ACC112 (cell line): ENCODE data around the gene CDC26.
"Not testable (repeated sequence)": the region's sequence is repeated elsewhere in the genome, so short reads cannot be mapped to it uniquely, and the experiment has no call there.

Source experiments
- H2AFZ ChIP-seq: fragments of 200-600 bp; sonication (generic); one replicate; pipeline ENCODE4 v1.6.0; 2017; ENCODE audit warnings: antibody characterized with exemption, low read length; ENCODE audit not compliant: unreplicated experiment
- H3K27ac ChIP-seq: fragments of 200-600 bp; sonication (generic); 2 replicates; pipeline ENCODE4 v1.5.1; 2014; ENCODE audit warnings: low read depth, mild to moderate bottlenecking, antibody characterized with exemption, low read length, moderate library complexity
- H3K27me3 ChIP-seq: fragments of 200-600 bp; sonication (generic); 2 replicates; pipeline ENCODE4 v1.6.1; 2014; ENCODE audit warnings: mild to moderate bottlenecking, antibody characterized with exemption, low read length, moderate library complexity, mixed read lengths; ENCODE audit not compliant: insufficient read depth
- H3K36me3 ChIP-seq: fragments of 200-600 bp; sonication (generic); 2 replicates; pipeline ENCODE4 v1.6.1; 2016; ENCODE audit warnings: mild to moderate bottlenecking, antibody characterized with exemption, low read length, moderate library complexity, mixed read lengths; ENCODE audit not compliant: insufficient read depth
- H3K4me1 ChIP-seq: fragments of 200-600 bp; sonication (generic); one replicate; pipeline ENCODE4 v1.6.1; 2016; ENCODE audit warnings: low read length, mixed read lengths; ENCODE audit not compliant: insufficient read depth, unreplicated experiment, control insufficient read depth
- H3K4me3 ChIP-seq: fragments of 200-600 bp; sonication (generic); 2 replicates; pipeline ENCODE4 v1.5.1; 2014; ENCODE audit warnings: mild to moderate bottlenecking, low read depth, low read length
- H3K79me2 ChIP-seq: fragments of 200-600 bp; sonication (generic); one replicate; pipeline ENCODE4 v1.6.0; 2016; ENCODE audit warnings: low read length; ENCODE audit not compliant: control insufficient read depth, unreplicated experiment, insufficient read depth

Gene CDC26

DNA sequence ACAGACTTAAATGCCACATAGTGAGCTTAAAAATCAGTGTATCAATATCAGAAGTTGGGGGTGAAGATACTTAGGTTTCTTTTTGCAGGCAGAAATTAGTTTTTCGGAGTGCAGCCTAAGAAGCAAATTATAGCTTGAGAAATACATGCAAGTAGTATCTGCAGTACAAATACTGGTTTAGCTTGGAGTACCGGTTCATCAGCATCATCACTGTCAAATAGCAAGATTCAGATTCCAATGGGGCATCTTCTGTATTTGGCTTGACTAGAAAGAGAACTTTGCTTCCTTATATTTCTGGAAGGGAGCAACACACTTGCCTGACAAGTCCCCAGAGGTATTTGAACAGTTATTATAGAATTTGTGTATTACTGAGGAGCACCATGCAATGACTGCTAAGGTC lies 34.2 kb downstream of the CDC26 start:
- Histone ChIP-seq H3K4me3 (no peak overlapping the region), H3K4me1 (peaks cover 8% of the 10 kb centered on the region), H3K36me3 (no peaks in the 10 kb centered on the region), H3K27ac (no peak overlapping the region), H2AFZ (no peak overlapping the region), H3K79me2 (peaks cover 12% of the 10 kb centered on the region), H3K27me3 (no peaks in the 10 kb centered on the region)

- Histone ChIP-seq H3K36me3 (no peaks in the 10 kb centered on the region), H3K27ac (no peak overlapping the region), H2AFZ (no peak overlapping the region), H3K4me3 (no peak overlapping the region), H3K4me1 (peaks cover 8% of the 10 kb centered on the region), H3K27me3 (no peaks in the 10 kb centered on the region), H3K79me2 (peaks cover 6% of the 10 kb centered on the region)
Observed at GRCh38 chr9:113238859-113239232, 36.5 kb downstream of the CDC26 start.

- peaks cover 13% of the 10 kb centered on the region for H3K4me1 ChIP-seq
- peaks cover 8% of the 10 kb centered on the region for H3K79me2 ChIP-seq
- H3K4me3 ChIP-seq = no peak overlapping the region
- no peak overlapping the region for H2AFZ ChIP-seq
- no peaks in the 10 kb centered on the region for H3K36me3 ChIP-seq
- no peak overlapping the region for H3K27ac ChIP-seq
- H3K27me3 ChIP-seq = no peaks in the 10 kb centered on the region
Observed at GRCh38 chr9:113238202-113238858, 37.0 kb downstream of the CDC26 start.

DNA sequence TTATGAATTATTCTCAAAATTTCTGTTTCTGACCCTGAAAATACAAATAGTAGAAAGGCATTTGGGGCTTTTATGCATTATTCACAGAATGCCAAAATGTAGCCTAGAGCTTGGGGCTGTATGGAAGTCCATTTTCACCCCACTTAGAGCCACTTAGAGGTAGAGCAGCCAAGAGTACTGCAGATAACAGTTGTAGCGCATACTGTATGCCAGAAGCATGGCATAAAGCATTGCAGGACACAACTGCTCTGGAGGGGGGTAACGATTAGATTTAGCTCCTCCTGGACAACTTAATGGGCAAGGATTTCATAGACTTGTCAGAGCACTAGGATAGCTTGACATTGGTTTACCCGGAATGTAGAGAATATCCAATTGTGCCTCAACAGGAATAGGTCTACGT lies 38.3 kb downstream of the CDC26 start:
- Histone ChIP-seq H2AFZ (no peak overlapping the region), H3K4me3 (no peak overlapping the region), H3K4me1 (peaks cover 20% of the 10 kb centered on the region), H3K36me3 (no peaks in the 10 kb centered on the region), H3K27ac (no peak overlapping the region), H3K27me3 (no peaks in the 10 kb centered on the region), H3K79me2 (peaks cover 8% of the 10 kb centered on the region)

DNA sequence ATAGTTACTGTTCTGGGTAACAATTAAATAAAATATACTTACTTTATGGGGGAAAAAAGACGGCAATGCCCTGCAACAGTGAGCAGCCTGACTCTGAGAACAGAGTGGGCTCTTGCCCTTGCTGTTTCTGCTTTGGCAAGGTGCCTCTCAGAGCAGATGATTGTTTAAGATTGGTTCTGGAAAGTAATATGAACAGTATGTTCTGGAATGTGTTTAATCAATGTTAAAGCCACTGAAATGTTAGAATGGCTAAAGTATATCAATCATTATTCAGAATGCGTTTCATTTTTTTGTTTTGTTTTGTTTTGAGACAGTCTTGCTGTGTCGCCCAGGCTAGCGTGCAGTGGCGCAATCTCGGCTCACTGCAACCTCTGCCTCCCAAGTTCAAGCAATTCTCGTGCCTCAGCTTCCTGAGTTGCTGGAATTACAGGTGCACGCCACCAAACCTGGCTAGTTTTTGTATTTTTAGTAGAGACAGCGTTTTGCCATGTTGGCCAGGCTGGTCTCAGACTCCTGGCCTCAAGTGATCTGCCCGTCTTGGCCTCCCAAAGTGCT lies 39.6 kb downstream of the CDC26 start:
- not testable (repeated sequence) for H3K27me3 ChIP-seq, H3K79me2 ChIP-seq, H3K27ac ChIP-seq, H2AFZ ChIP-seq, H3K4me3 ChIP-seq, H3K36me3 ChIP-seq
- peaks cover 20% of the 10 kb centered on the region for H3K4me1 ChIP-seq

DNA sequence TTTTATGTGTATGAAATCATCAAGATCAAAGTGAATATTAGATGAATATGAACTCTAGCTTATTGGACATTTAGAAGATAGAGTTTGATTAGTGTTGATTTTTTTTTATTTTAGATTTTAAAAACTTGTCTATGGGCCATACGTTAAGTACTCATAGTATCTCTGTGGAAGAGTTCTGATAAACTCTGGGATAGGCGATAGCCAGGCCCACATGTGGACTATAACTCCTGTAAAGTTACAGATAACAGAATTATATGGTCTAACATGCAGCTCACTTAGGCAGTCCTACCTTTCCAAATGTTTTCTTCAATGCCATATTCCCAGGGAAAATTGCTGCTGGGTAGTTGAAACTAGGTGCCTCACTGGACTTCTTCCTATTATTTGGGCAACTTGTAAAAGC lies 43.7 kb downstream of the CDC26 start:
- H3K79me2 ChIP-seq = peaks cover 20% of the 10 kb centered on the region
- H3K27ac ChIP-seq = no peak overlapping the region
- no peak overlapping the region for H3K4me3 ChIP-seq
- H3K36me3 ChIP-seq = 0 out of 2 replicates have a peak, but pooled peaks cover 3% of the 10 kb centered on the region
- H3K4me1 ChIP-seq = peaks cover 12% of the 10 kb centered on the region
- no peaks in the 10 kb centered on the region for H3K27me3 ChIP-seq
- H2AFZ ChIP-seq = no peak overlapping the region

- Histone ChIP-seq H2AFZ (no peak overlapping the region), H3K27ac (no peak overlapping the region), H3K79me2 (peaks cover 36% of the 10 kb centered on the region), H3K27me3 (no peaks in the 10 kb centered on the region), H3K36me3 (peaks cover 8% of the 10 kb centered on the region; the same call in 1 of the 2 replicates), H3K4me3 (no peak overlapping the region), H3K4me1 (peaks cover 11% of the 10 kb centered on the region)
Observed at GRCh38 chr9:113228130-113228665, 47.2 kb downstream of the CDC26 start.

DNA sequence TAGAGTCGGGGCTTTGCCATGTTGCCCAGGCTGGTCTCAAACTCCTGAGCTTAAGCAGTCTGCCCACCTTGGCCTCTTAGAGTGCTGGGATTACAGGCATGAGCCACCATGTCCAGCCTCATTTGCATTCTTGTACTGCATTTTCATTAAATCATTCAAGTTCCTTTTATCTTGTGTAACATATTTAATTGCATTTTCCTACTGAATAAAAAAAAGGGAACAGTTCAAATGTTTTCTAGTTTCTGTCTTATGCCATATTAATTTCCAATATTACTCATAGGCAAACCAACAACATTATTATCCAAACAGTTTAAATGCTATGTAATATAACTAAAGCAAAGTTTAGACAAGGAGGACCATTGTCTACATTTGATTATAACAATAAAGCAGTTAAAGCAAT lies 47.9 kb downstream of the CDC26 start:
- Histone ChIP-seq H3K79me2 (peaks cover 44% of the 10 kb centered on the region), H3K27me3 (no peaks in the 10 kb centered on the region), H2AFZ (no peak overlapping the region), H3K27ac (no peak overlapping the region), H3K4me3 (no peak overlapping the region), H3K4me1 (peaks cover 6% of the 10 kb centered on the region), H3K36me3 (peaks cover 8% of the 10 kb centered on the region; the same call in 1 of the 2 replicates)

- no peaks in the 10 kb centered on the region for H3K27me3 ChIP-seq
- peaks cover 8% of the 10 kb centered on the region; the same call in 1 of the 2 replicates for H3K36me3 ChIP-seq
- H3K79me2 ChIP-seq = peaks cover 70% of the 10 kb centered on the region
- H3K4me1 ChIP-seq = peaks cover 20% of the 10 kb centered on the region
- 0 out of 2 replicates have a peak overlapping the region, but pooled peaks have one; percentile 1 for H3K4me3 ChIP-seq
- H3K27ac ChIP-seq = no peak overlapping the region
- H2AFZ ChIP-seq = no peak overlapping the region
Observed at GRCh38 chr9:113223963-113224362, 51.4 kb downstream of the CDC26 start.

- peaks cover 20% of the 10 kb centered on the region for H3K4me1 ChIP-seq
- H3K79me2 ChIP-seq = peaks cover 72% of the 10 kb centered on the region
- H3K36me3 ChIP-seq = peaks cover 5% of the 10 kb centered on the region; the same call in 1 of the 2 replicates
- H3K4me3 ChIP-seq = peak overlapping the region; percentile 84
- H3K27me3 ChIP-seq = no peaks in the 10 kb centered on the region
- peak overlapping the region; percentile 40 for H2AFZ ChIP-seq
- H3K27ac ChIP-seq = no peak overlapping the region
Observed at GRCh38 chr9:113222482-113222841, 52.9 kb downstream of the CDC26 start.
